SH-SY5Y (cell line): ENCODE measurements around the gene DNAL4.

Experiments used
- GATA2 ChIP-seq: IDR thresholded peaks from 2 replicates; pipeline ENCODE4 v1.6.1; 2011; ENCODE audit warnings: mild to moderate bottlenecking, low read depth, low read length
- GATA3 ChIP-seq: IDR thresholded peaks from 2 replicates; pipeline ENCODE4 v1.6.1; 2011; ENCODE audit warnings: low read depth, mild to moderate bottlenecking, low read length, moderate library complexity

GRCh38 chr22:38744981-38745380, 49.0 kb downstream of the DNAL4 start:
- TF ChIP-seq GATA3 (no peak), GATA2 (no peak)
